GM10248 (cell line): ENCODE data around the gene PRICKLE1.

Source experiments
- CTCF ChIA-PET: fragments of 300-600 bp; sonication (Branson Sonifier 250); formaldehyde crosslinking; extraction: SDS; loops from one replicate; lab custom pipeline; 2021; ENCODE audit warnings: antibody characterized with exemption; lab: Yijun Ruan, JAX
- POLR2A ChIA-PET: fragments of 350-650 bp; sonication (Branson Sonifier 250); formaldehyde crosslinking; extraction: SDS; loops from one replicate; lab custom pipeline; 2020; ENCODE audit warnings: antibody characterized with exemption; lab: Yijun Ruan, JAX
- DNase-seq: peaks from one replicate; pipeline ENCODE4 v3.0.0; 2012; ENCODE audit errors: extremely low spot score
- CTCF ChIP-seq: IDR thresholded peaks from 2 replicates; pipeline ENCODE4 v1.5.1; 2012; ENCODE audit warnings: mild to moderate bottlenecking, low read depth; ENCODE audit errors: extremely low read depth, missing control alignments, control extremely low read depth

PRICKLE1 gene

GRCh38 chr12:42611571-42612230 lies 22.2 kb upstream of the PRICKLE1 start:
- ChIA-PET POLR2A (no interaction called here), CTCF (no interaction called here)
- no peak for TF ChIP-seq CTCF
- DNase-seq = no peak

- POLR2A ChIA-PET = no interaction called here
- CTCF ChIA-PET = interaction anchor here (1.0 kb wide), 1 partner anchor 9 kb away, joined by 3 read pairs; no protein-coding TSS in a partner anchor
- DNase-seq = no peak
- TF ChIP-seq CTCF = no peak
Observed at GRCh38 chr12:42609605-42610004, 20.1 kb upstream of the PRICKLE1 start.

- POLR2A ChIA-PET = no interaction called here
- CTCF ChIA-PET = interaction anchor here (1.0 to 1.4 kb wide), 2 partner anchors 11 kb away, joined by 3 to 4 read pairs; no protein-coding TSS in a partner anchor
- no peak for DNase-seq
- no peak for TF ChIP-seq CTCF
Observed at GRCh38 chr12:42608196-42608825, 18.8 kb upstream of the PRICKLE1 start.

- DNase-seq = no peak
- CTCF ChIA-PET = interaction anchor here (1.1 to 1.4 kb wide), 2 partner anchors 10 kb away, joined by 4 to 5 read pairs; no protein-coding TSS in a partner anchor
- no peak for TF ChIP-seq CTCF
Observed at GRCh38 chr12:42607584-42608058, 18.1 kb upstream of the PRICKLE1 start.

GRCh38 chr12:42606471-42606870 lies 16.9 kb upstream of the PRICKLE1 start:
- ChIA-PET POLR2A (no interaction called here), CTCF (interaction anchor here (1.2 kb wide), 1 partner anchor 19 kb away, joined by 3 read pairs; no protein-coding TSS in a partner anchor)
- no peak for TF ChIP-seq CTCF
- no peak for DNase-seq

More at GRCh38 chr12:42607584-42608058, 18.1 kb upstream of the PRICKLE1 start:
- POLR2A ChIA-PET = no interaction called here

- no peak for TF ChIP-seq CTCF
- CTCF ChIA-PET = no interaction called here
- POLR2A ChIA-PET = no interaction called here
- no peak for DNase-seq
Observed at GRCh38 chr12:42605685-42606084, 16.1 kb upstream of the PRICKLE1 start.
